Activated gamma-delta T cell (primary cell): Measurements from ENCODE around the gene MYPN.
"Not testable (repeated sequence)": the region's sequence is repeated elsewhere in the genome, so short reads cannot be mapped to it uniquely, and the experiment has no call there.

Experiments
- DNase-seq: peaks from one replicate; lab custom pipeline; 2025; lab: John Stamatoyannopoulos, UW

MYPN gene

GRCh38 chr10:68135362-68135761, 26.1 kb downstream of the MYPN start:
- DNase-seq = no peak

DNA sequence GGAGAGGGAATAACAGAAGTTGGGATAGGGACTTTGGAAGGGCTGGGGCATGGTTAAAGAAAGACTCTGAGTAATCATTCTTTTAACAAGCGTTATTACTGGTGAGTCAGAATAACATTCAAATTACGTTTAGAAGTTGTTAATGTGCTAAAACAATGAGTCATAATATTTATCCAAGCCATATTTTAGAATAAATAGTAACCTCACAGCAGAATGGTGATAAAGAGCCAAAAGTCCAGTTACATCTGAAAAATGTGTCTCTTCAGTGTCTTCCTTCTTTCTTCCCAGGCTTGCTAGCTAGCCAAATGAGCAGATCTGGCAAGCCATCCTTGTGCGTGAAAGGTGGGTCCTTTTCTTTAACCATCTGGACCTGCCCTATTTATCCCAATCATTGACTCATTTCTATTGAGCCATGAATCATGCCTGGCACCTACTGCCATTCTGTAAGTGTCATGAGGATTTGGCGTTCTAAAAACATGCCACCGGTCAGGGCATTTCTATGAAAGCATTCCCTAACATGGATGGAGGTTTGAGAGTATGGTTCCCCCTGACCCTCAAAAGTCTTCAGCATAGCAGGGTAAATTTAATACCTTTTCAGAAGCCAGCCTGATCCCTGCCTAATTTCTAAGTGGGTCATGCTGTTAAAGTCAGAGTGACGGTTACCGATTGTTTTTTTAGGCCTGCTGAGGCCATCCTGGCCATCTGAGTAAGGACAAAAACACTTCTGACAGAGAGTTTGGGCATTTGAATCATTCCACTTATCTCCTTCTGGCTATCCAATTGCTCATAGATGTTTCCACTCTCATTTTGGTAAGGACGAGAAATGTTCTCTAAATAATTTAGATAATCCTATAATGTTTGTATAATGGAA, 26.9 kb downstream of the MYPN start:
- DNase-seq = no peak

- no peak for DNase-seq
These were observed 27.9 kb downstream of the MYPN start for GRCh38 chr10:68137171-68137570.

DNA sequence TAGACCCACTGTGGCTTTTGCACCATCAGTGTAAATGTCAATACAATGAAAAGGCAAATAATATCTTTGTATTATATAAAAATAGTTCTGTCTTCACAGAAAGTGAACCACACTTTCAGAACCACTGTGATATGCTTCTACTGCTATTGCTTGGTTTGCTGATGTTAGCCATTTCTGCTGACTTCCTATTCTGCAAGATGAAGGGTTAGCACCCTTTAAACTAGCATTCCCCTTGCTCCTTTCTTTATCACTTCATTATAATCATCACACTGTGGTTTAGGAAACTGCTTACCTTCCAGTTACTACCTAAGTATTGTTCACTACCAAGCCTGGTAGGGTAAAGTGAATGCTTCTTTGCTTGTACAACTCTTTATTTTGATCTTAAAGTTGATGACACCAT, 29.2 kb downstream of the MYPN start:
- no peak for DNase-seq

GRCh38 chr10:68139448-68140272, 30.4 kb downstream of the MYPN start:
- DNase-seq = no peak

DNA sequence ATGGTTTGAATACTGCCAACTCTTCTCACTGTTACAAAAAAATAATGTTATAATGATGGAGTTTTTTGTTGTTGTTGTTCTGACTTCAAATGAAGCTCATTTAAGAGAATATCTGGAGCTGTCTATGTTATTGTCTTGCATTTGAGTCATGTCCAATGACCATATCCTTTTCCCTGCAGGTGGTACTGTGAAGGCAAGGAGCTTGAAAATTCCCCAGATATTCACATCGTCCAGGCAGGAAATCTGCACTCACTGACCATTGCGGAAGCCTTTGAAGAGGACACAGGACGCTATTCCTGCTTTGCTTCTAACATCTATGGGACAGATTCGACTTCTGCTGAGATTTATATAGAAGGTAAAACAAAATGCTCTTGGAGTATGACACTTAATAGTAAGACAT, 33.5 kb downstream of the MYPN start:
- DNase-seq = no peak

DNA sequence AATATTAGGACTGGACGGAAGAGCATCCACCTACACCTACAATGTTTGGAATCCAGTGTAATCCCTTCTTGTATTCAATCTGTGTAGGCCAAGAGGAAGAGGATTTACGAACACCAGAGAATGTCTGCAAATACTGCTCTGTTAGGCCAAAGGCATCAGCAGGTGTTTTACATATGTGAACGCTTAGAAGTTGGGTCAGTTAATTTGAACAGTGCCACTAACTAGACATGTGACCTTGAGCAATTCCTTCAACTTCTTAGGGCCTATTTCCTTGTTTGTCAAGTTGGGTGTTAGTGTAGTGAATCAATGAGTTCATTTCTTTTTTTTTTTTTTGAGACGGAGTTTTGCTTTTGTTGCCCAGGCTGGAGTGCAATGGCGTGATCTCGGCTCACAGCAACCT, 35.4 kb downstream of the MYPN start:
- DNase-seq = no peak

DNA sequence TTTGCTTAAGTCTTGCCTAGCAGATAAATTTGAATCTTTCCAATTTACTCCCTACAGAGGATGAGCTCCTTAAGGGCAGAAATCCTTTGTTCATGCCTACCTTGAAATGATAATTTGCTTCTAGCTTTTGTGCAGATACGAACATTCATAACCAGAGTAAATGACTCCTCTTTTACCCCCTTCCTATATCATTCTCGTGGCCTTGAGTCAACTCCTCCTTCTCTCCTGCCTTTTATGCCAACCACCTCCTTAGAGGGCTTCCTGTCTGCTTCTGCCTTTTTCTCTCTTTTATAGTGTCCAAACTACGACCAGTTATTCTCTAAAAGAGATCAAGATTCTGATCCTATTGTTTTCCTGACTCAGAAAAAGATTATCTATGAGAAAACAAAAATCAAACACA, 36.4 kb downstream of the MYPN start:
- no peak for DNase-seq

GRCh38 chr10:68146133-68146532, 36.8 kb downstream of the MYPN start:
- no peak for DNase-seq

DNA sequence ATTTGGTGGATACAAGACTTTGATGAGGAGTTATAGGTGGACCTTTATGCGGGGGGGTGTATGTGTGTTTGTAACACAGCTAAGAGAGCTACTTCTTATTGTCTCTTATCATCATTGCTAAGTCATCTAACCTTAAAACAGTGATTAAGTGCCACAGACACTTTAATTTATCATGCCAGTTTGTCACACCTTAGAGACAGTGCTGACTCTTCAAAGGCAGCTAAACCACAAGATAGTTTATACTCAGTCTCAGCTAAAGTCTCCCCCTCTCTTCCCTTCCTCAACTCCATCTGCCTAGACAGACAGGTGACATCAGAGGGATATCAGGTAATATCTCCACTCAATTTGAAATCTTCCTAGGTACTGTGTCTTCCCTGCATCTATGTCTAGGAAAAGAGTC, 42.2 kb downstream of the MYPN start:
- no peak for DNase-seq

DNA sequence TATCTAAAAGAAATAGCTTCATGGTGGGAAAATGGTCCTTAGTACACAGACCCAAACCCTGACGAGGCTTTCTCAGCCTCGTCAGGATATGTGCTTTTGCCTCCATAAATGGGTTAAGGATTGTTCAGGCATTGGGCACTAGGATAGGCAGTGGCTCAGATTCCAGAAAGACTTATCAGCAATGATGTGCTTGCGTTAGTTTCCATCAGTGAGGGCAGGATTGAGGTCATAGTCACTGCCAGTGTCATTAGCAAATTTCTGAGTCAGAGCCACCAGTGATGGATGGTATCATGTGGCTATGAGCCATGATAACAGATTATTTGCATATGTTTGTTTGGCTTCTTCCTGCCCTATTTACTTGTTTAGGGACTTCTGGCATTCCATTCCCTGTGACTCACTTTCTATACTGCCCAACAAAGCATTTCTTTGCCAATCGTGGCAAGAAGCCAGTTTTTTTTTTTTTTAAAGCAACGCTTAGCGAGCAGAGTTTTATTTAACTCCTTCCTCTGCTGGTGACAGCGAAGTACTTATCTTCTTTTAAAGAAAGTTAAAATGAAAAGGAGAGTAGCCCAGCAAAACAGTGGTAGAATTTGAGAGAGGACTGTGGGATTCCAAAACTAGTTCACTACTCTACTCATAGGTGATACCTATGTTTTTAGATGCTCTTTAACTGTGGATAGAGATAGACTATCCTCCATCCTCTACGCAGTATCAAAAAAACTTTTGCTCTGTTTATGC, 44.4 kb downstream of the MYPN start:
- DNase-seq = no peak

GRCh38 chr10:68154211-68154497, 44.9 kb downstream of the MYPN start:
- DNase-seq = no peak

- DNase-seq = no peak
These were observed 46.4 kb downstream of the MYPN start for GRCh38 chr10:68155615-68156210.

DNA sequence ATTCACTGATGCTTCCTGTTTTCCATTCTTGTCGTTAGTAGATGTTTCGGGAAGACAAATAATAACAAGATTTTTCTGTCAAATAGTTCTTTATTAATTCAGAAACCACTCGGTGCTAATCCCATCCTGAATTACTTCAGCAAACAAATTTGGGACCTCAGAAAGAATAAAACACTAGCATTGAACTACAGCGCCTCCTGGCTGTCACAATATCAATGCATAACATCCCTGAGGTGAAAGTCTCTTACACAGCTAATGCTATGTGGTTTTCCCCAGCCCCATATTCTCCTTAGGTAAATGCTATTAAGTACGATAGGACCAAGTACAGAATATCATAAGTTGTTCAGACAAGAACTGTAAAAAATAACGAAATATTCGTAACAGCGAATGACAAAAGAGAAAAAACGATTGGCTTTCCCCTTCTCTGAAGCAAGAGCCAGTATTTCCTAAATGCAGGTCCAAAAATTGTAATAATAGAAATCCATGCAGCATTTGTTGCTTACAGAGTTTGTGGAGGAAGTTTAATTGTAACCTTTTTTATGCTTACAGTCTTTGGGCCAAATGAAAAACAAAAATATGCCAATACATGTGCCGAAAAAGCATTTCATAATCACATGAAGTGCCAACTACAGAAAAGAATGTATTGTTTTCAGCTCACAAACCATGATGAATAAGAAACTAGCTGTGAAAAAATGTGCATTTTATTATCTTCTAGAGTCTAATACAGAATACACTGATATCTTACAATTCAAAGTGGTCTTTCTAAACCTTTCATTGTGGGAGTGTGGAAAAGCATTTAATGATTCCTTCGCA, 47.3 kb downstream of the MYPN start:
- DNase-seq = no peak

GRCh38 chr10:68157522-68157921, 48.2 kb downstream of the MYPN start:
- not testable (repeated sequence) for DNase-seq

GRCh38 chr10:68158031-68158430, 48.7 kb downstream of the MYPN start:
- DNase-seq = no peak

DNA sequence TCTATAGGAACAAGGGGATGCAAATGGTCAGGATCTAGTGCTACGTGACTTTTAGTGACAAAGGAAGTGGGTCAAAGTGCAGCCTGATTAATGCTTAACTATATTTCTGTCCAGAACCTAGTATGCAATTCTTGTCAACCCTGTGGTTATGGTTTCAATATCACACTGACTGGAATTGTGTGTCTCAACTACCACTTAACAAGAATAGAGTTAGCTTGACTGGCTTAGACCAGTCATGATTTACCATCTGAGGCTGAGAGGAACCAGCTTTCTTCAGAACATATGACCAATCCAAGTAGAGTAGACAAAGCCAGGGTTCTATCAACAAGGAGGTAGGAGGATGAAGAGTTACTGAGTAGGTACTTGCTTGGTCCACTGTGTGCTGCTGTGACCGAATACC, 54.4 kb downstream of the MYPN start:
- no peak for DNase-seq

- no peak for DNase-seq
These were observed 56.4 kb downstream of the MYPN start for GRCh38 chr10:68165643-68166042.

DNA sequence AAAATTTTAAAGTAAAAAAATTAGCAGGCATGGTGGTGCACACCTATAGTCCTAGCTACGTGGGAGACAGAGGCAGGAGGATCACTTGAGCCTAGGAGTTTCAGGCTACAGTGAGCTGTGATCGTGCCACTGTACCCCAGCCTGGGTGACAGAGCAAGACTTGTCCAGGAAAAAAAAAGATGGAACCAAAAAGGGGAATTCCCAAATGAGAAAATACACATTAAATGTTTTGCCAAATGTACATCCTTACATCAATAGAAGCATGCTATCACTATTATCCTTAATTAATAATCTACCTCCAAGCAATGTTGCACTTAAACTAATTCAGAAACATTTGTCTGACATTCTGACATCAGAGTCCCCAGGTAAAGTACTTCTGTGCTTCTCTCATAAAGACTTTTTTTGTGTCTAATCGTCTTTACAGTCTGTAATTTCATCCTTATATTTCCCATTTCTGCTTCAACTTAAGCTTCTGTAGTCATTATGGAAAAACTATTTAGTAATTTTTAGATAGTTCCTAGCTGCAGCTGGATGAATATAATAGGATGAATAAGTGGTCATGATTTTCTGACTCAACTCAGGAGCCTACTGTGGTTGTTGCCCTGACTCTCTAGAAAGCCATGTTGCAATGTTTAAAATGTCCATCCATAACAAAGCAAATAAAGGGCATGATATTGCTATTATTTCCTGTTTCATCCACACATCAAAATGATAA, 57.7 kb downstream of the MYPN start:
- no peak for DNase-seq

GRCh38 chr10:68167586-68168189, 58.4 kb downstream of the MYPN start:
- no peak for DNase-seq
